Astrocyte (in vitro differentiated cells and primary cell): ENCODE results near the gene KLK7. TPM values are rescaled to one million over a fixed set of nuclear protein-coding genes. Genes with fewer than 3 reads are reported as not detected.

Source experiments
- DNase-seq: peaks from one replicate; pipeline ENCODE4 v3.0.0-alpha.2; 2010; ENCODE audit warnings: low read depth
- FAIRE-seq: peaks from 2 replicates; lab custom pipeline; 2011; peaks lifted over from hg19 to GRCh38; lab: Jason Lieb, UNC
- H2AFZ ChIP-seq: 2 replicates; pipeline ENCODE4 v1.6.0; 2012; ENCODE audit warnings: low read depth, low read length, inconsistent platforms
- H3K27ac ChIP-seq: 2 replicates; pipeline ENCODE4 v1.5.1; 2011; ENCODE audit warnings: low read depth, low read length, inconsistent platforms
- H3K27me3 ChIP-seq: 2 replicates; pipeline ENCODE4 v1.6.0; 2011; ENCODE audit warnings: low read length, inconsistent platforms; ENCODE audit not compliant: insufficient read depth
- H3K36me3 ChIP-seq: 2 replicates; pipeline ENCODE4 v1.5.1; 2011; ENCODE audit warnings: low read length, inconsistent platforms; ENCODE audit not compliant: insufficient read depth
- H3K4me1 ChIP-seq: 2 replicates; pipeline ENCODE4 v1.5.1; 2011; ENCODE audit warnings: low read length, inconsistent platforms; ENCODE audit not compliant: insufficient read depth
- H3K4me2 ChIP-seq: 2 replicates; pipeline ENCODE4 v1.6.0; 2012; ENCODE audit warnings: low read length, inconsistent platforms
- H3K4me3 ChIP-seq: 2 replicates; pipeline ENCODE4 v1.5.1; 2011; ENCODE audit warnings: low read depth, mild to moderate bottlenecking, low read length, inconsistent platforms; ENCODE audit not compliant: insufficient read depth
- H3K79me2 ChIP-seq: 2 replicates; pipeline ENCODE4 v1.6.0; 2012; ENCODE audit warnings: mild to moderate bottlenecking, low read length, inconsistent platforms; ENCODE audit not compliant: insufficient read depth
- H3K9ac ChIP-seq: 2 replicates; pipeline ENCODE4 v1.6.0; 2012; ENCODE audit warnings: mild to moderate bottlenecking, low read length, inconsistent platforms
- H3K9me3 ChIP-seq: 2 replicates; pipeline ENCODE4 v1.5.1; 2012; ENCODE audit warnings: low read depth, mild to moderate bottlenecking, low read length, inconsistent platforms; ENCODE audit not compliant: insufficient read depth
- H4K20me1 ChIP-seq: 2 replicates; pipeline ENCODE4 v1.6.0; 2012; ENCODE audit warnings: low read length, inconsistent platforms; ENCODE audit not compliant: insufficient read depth
- H3K27ac Mint-ChIP-seq: one replicate; pipeline ENCODE4 v1.8.0; 2021; ENCODE audit warnings: mild to moderate bottlenecking, mixed read lengths; ENCODE audit not compliant: unreplicated experiment
- H3K27me3 Mint-ChIP-seq: one replicate; pipeline ENCODE4 v1.8.0; 2021; ENCODE audit warnings: low read depth, mixed read lengths; ENCODE audit not compliant: unreplicated experiment
- H3K36me3 Mint-ChIP-seq: one replicate; pipeline ENCODE4 v1.8.0; 2021; ENCODE audit warnings: low read depth, mixed read lengths; ENCODE audit not compliant: unreplicated experiment
- H3K4me1 Mint-ChIP-seq: one replicate; pipeline ENCODE4 v1.8.0; 2021; ENCODE audit warnings: low read depth, mixed read lengths; ENCODE audit not compliant: unreplicated experiment
- H3K4me3 Mint-ChIP-seq: one replicate; pipeline ENCODE4 v1.8.0; 2021; ENCODE audit warnings: mild to moderate bottlenecking, moderate library complexity, mixed read lengths; ENCODE audit not compliant: unreplicated experiment
- H3K9me3 Mint-ChIP-seq: one replicate; pipeline ENCODE4 v1.8.0; 2021; ENCODE audit warnings: mild to moderate bottlenecking, mixed read lengths; ENCODE audit not compliant: unreplicated experiment
- CTCF ChIP-seq: IDR thresholded peaks from 2 replicates; pipeline ENCODE4 v1.5.1; 2011; ENCODE audit warnings: low read depth, mild to moderate bottlenecking, inconsistent platforms, low read length, moderate library complexity; ENCODE audit not compliant: insufficient read depth
- EZH2 ChIP-seq: IDR thresholded peaks from 2 replicates; pipeline ENCODE4 v1.6.1; 2012; ENCODE audit warnings: mild to moderate bottlenecking, low read length, inconsistent platforms; ENCODE audit not compliant: insufficient read depth
- total RNA-seq: library from RNA; stranded (reverse); gene quantifications from 2 replicates; pipeline ENCODE4 v1.2.1, GENCODE V29; 2021

KLK7 gene
- total RNA-seq, 1 donor from 2014 or later, result not detected

DNA sequence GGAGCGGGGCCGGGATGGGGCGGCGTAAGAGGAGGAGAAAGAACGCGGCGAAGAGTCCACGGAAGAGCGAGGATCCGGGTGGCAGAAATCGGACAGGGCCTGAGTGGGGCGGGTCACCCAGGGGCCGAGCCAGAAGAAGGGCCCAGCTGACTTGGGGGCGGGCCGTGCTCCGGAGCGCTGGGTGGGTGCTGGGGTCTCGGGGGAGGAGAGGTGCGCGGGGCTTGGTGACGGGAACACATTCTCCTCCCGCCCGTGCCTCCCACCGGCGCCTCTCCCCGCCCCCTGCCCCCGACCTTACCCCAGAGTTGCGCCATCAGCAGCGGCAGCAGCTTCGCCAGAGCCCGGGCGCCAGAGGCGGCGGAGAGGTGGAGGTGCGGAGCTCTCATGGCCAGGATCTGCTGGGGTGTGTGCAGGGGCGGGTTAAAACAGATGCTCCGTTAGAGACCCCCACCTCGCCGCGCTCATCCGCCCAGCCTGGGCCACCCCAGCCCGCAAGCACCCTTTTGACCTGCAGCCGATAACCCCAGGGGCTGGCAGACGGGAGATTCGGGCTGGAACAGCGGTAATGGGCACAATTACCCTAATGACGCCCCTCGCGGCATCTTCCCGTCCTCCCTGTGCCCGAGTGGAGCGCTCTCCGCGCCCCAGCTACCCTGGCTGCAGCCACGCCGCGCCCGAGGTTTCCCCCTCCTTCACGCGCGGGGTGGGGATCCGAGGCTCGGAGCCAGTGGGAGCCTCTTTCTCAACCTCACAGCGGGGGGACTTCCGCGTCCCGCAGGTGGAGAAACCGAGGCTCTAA lies 35.2 kb upstream of the KLK7 start:
- Histone ChIP-seq H3K4me1 (no peaks in the 10 kb centered on the region), H3K9ac (no peak overlapping the region), H3K27ac (no peak overlapping the region), H3K36me3 (no peaks in the 10 kb centered on the region), H3K4me2 (no peak overlapping the region), H4K20me1 (no peaks in the 10 kb centered on the region), H3K4me3 (no peak overlapping the region), H3K27me3 (peaks cover 5% of the 10 kb centered on the region), H3K9me3 (no peaks in the 10 kb centered on the region), H2AFZ (no peak overlapping the region), H3K79me2 (no peaks in the 10 kb centered on the region)
- TF ChIP-seq CTCF, result no peak
- TF ChIP-seq EZH2, result peak; percentile 51
- H3K27ac Mint-ChIP-seq, result no peak overlapping the region
- H3K9me3 Mint-ChIP-seq, result peaks cover 9% of the 10 kb centered on the region
- no peaks in the 10 kb centered on the region for H3K36me3 Mint-ChIP-seq
- peaks cover 67% of the 10 kb centered on the region for H3K27me3 Mint-ChIP-seq
- DNase-seq (no peak), FAIRE-seq (no peak)
- H3K4me1 Mint-ChIP-seq, result peaks cover 5% of the 10 kb centered on the region
- H3K4me3 Mint-ChIP-seq, result peak overlapping the region; percentile 79

DNA sequence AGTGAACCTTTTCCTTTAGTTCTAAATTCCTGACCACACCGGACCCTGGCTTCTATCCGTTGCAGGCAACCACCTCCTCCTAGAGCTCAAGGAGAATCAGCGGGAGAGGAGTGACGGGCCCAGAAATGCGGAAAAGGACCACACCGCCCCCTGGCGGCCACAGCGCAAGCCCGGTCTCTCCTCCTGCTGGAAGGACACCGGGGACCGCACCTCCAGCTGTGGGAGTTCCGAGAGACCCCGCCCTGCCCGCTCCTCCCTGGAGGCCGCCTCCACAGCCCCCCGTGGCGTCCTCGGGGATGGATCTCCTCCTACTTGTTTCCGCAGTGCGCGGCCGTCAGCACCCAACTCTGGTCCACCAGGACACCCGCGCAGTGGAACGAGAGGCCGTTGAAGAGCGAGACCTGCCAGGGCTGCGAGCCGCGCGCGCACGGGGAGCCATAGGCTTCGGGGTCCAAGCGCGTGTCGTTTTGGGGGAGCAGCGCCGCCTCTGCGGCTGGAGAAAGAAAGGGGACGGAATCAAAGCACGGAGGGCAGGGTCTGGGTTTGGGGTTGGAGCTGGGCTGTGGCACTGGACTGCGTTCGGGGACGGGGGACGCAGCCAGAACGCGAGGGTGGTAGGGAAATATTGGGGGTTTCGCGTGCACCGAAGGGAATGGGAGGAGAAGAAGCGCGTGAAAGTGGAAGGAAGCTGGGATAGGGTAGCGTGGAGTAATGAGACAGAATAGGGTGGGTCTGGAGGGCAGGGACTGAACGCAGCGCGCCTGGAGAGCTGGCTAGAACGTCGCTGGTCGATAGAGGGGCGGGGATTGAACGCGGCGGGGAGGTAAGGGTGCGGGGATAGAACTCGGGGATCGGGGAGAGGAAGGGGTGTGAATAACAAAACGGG lies 33.3 kb upstream of the KLK7 start:
- Histone ChIP-seq H3K4me3 (no peak overlapping the region), H3K4me1 (no peaks in the 10 kb centered on the region), H3K36me3 (no peaks in the 10 kb centered on the region), H3K79me2 (no peaks in the 10 kb centered on the region), H4K20me1 (no peaks in the 10 kb centered on the region), H3K4me2 (no peak overlapping the region), H3K27me3 (peaks cover 5% of the 10 kb centered on the region), H3K27ac (no peak overlapping the region), H2AFZ (no peak overlapping the region), H3K9ac (no peak overlapping the region), H3K9me3 (no peaks in the 10 kb centered on the region)
- H3K27me3 Mint-ChIP-seq, result peaks cover 58% of the 10 kb centered on the region
- TF ChIP-seq CTCF, result no peak
- TF ChIP-seq EZH2, result no peak
- peak overlapping the region; percentile 66 for H3K27ac Mint-ChIP-seq
- H3K36me3 Mint-ChIP-seq, result no peaks in the 10 kb centered on the region
- FAIRE-seq, result no peak
- no peak for DNase-seq
- peaks cover 5% of the 10 kb centered on the region for H3K4me1 Mint-ChIP-seq
- peak overlapping the region; percentile 79 for H3K4me3 Mint-ChIP-seq
- peaks cover 11% of the 10 kb centered on the region for H3K9me3 Mint-ChIP-seq
